ENCODE measurements around the gene PRKACA. TPM values are rescaled to one million over a fixed set of nuclear protein-coding genes. Genes with fewer than 3 reads are reported as not detected.
A peak's percentile ranks its signal among the peaks of the same experiment; 100 is the strongest.

Gene PRKACA
- total and polyA plus RNA-seq, 4 donors: 43.7 to 103 (median 67.9) TPM

DNA sequence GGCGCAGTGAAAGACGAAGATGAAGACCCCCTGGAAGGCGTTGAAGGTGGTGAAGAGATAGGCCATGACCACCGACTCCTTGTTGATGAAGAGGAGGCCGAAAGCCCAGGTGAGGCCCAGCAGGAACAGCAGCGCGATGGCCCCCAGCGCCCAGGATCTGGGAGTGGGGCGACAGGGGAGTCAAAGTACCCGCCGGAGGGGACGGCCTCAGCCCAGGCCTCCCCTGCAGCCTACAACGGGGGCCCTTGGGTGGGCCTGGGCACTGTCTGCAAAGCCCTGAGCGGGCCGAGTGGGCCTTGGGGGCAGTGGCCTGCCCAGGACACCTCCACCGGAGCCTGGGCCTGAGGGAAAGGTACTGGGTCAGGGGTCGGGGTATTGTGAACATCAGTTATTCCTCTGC, 37.8 kb upstream of the PRKACA start:
- no peak for DNase-seq
- no peak overlapping the region for H3K4me3 ChIP-seq
- no peak for ATAC-seq (ENCODE audit: insufficient read depth, low FRiP score)
- no peaks in the 10 kb centered on the region for H3K9me3 ChIP-seq (ENCODE audit: control insufficient read depth in 4 of 4, insufficient read depth in 3 of 4, low read length in 3 of 4)
- peaks cover 0 to 4% (median 3%) of the 10 kb centered on the region in 5 donors for H3K4me1 ChIP-seq (ENCODE audit: control insufficient read depth in 5 of 5, insufficient read depth in 5 of 5, low read length in 5 of 5)
- no peak overlapping the region for H3K9ac ChIP-seq (ENCODE audit: insufficient read depth in 1 of 2, low read length in 2 of 2)
- no peak overlapping the region for H3K27ac ChIP-seq (ENCODE audit: low read depth in 1 of 2, low read length in 1 of 2)
- 98% methylated on average over 17 of the region's 17 CpGs for WGBS, 2 donors
- TF ChIP-seq, protein P1, sequence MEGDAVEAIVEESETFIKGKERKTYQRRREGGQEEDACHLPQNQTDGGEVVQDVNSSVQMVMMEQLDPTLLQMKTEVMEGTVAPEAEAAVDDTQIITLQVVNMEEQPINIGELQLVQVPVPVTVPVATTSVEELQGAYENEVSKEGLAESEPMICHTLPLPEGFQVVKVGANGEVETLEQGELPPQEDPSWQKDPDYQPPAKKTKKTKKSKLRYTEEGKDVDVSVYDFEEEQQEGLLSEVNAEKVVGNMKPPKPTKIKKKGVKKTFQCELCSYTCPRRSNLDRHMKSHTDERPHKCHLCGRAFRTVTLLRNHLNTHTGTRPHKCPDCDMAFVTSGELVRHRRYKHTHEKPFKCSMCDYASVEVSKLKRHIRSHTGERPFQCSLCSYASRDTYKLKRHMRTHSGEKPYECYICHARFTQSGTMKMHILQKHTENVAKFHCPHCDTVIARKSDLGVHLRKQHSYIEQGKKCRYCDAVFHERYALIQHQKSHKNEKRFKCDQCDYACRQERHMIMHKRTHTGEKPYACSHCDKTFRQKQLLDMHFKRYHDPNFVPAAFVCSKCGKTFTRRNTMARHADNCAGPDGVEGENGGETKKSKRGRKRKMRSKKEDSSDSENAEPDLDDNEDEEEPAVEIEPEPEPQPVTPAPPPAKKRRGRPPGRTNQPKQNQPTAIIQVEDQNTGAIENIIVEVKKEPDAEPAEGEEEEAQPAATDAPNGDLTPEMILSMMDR (IDR thresholded peaks at IDR 0.05; ENCODE audit: control extremely low read depth, extremely low read depth): no peak
- no peaks in the 10 kb centered on the region for H3K27me3 ChIP-seq (ENCODE audit: control insufficient read depth in 3 of 3, insufficient read depth in 3 of 3, low read length in 2 of 3)
- H3K36me3 ChIP-seq (ENCODE audit: control insufficient read depth in 4 of 4, insufficient read depth in 4 of 4, low read length in 4 of 4): peaks cover 0 to 47% (median 32%) of the 10 kb centered on the region in 4 donors

DNA sequence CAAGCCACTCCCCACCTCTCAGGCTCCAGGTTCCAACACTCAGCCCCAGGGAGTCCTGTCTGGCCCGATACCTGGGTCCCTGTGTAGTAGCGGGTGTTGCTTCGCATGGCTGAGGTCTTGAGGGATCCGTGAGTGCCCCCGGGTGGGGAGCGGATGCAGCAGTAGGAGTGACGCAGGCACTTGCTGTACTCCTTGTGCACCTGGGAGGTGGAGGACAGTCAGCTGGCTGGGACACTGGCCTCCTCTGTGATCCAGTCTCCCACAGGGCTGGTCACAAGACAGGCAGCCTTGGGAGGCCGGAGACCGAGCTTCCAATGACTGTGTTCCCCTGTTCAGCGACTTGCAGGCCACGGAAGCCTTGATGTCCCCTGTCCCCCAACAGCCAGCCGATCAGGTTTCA, 35.2 kb upstream of the PRKACA start:
- no peak overlapping the region for H3K27ac ChIP-seq (ENCODE audit: low read depth in 1 of 2, low read length in 1 of 2)
- ATAC-seq (ENCODE audit: insufficient read depth, low FRiP score) (no peak), DNase-seq (no peak)
- peaks cover 0 to 28% (median 13%) of the 10 kb centered on the region in 5 donors for H3K4me1 ChIP-seq (ENCODE audit: control insufficient read depth in 5 of 5, insufficient read depth in 5 of 5, low read length in 5 of 5)
- WGBS, 2 donors: 95 to 97% methylated on average over 12 of the region's 12 CpGs
- no peak overlapping the region for H3K4me3 ChIP-seq
- H3K9me3 ChIP-seq (ENCODE audit: control insufficient read depth in 4 of 4, insufficient read depth in 3 of 4, low read length in 3 of 4): no peaks in the 10 kb centered on the region
- TF ChIP-seq, protein P1 (IDR thresholded peaks at IDR 0.05; ENCODE audit: control extremely low read depth, extremely low read depth): no peak
- H3K36me3 ChIP-seq (ENCODE audit: control insufficient read depth in 4 of 4, insufficient read depth in 4 of 4, low read length in 4 of 4): peaks cover 0 to 34% (median 24%) of the 10 kb centered on the region in 4 donors
- no peak overlapping the region for H3K9ac ChIP-seq (ENCODE audit: insufficient read depth in 1 of 2, low read length in 2 of 2)
- no peaks in the 10 kb centered on the region for H3K27me3 ChIP-seq (ENCODE audit: control insufficient read depth in 3 of 3, insufficient read depth in 3 of 3, low read length in 2 of 3)

DNA sequence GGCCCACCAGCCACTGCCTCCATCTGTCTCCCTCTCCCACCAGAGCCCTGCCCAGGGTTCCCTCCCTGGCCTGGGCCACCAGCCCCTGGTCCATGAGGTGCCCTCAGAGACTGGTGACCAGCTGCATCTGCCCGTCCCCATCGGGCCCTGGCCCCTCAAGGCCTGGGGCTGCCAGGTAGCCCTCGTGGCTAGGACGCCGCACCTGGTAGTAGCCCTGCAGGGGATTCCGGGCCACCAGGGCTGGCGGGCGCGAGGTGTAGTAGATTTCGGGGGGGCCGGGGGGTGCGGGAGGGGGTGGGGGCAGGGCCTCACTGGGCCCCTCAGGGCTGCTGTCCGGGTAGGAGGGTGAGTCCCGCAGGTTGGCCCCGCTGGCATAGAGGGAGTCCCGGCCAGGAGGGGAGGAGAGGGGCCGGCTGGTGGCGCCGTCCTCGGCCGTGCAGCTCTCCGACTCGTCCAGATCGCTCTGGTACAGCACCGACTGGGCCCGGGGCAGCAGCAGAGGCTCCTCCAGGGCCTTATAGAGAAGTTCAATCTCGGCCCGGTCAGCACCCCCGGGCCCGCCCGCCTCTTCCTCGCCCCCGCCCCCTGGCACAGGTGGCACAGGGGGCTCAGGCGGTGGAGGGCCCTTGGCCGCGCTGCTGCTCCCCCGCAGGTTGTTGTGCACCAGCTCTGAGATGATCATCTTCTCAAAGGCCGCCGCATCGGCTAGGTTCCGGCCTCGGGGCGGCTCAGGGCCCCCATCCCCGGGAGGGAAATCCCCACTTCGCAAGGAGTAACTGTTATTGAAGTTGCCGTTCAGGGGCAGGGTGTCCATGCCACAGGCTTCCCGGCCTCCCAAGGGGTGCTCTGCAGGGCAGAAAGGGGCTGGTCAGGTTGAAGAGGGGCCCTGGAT, 33.5 kb upstream of the PRKACA start:
- ATAC-seq (ENCODE audit: insufficient read depth, low FRiP score): no peak
- Histone ChIP-seq H3K36me3 (ENCODE audit: control insufficient read depth in 4 of 4, insufficient read depth in 4 of 4, low read length in 4 of 4) (peaks cover 0 to 23% (median 15%) of the 10 kb centered on the region in 4 donors), H3K4me3 (no peak overlapping the region), H3K9me3 (ENCODE audit: control insufficient read depth in 4 of 4, insufficient read depth in 3 of 4, low read length in 3 of 4) (no peaks in the 10 kb centered on the region), H3K27me3 (ENCODE audit: control insufficient read depth in 3 of 3, insufficient read depth in 3 of 3, low read length in 2 of 3) (no peaks in the 10 kb centered on the region), H3K9ac (ENCODE audit: insufficient read depth in 1 of 2, low read length in 2 of 2) (no peak overlapping the region), H3K27ac (ENCODE audit: low read depth in 1 of 2, low read length in 1 of 2) (peak overlapping the region in 1 of 2 donors; percentile 67), H3K4me1 (ENCODE audit: control insufficient read depth in 5 of 5, insufficient read depth in 5 of 5, low read length in 5 of 5) (peaks cover 0 to 28% (median 13%) of the 10 kb centered on the region in 5 donors)
- TF ChIP-seq, protein P1 (IDR thresholded peaks at IDR 0.05; ENCODE audit: control extremely low read depth, extremely low read depth): no peak
- WGBS, 2 donors: 87 to 89% methylated on average over 39 to 47 of the region's 47 CpGs
- DNase-seq: no peak
